PC-3 (cell line): ENCODE results near the gene GALNT10.

Source experiments
- CTCF ChIP-seq: fragments of 300-600 bp; sonication (generic); conservative IDR thresholded peaks from 2 replicates; pipeline ENCODE4 v1.5.1; 2017; ENCODE audit warnings: antibody characterized with exemption, low read depth, mild to moderate bottlenecking, low read length
- EZH2 ChIP-seq: fragments of 300-600 bp; sonication (generic); IDR thresholded peaks from one replicate; pipeline ENCODE4 v1.6.1; 2017; ENCODE audit warnings: antibody characterized with exemption, mild to moderate bottlenecking, low read length; ENCODE audit not compliant: unreplicated experiment
- EZH2phosphoT487 ChIP-seq: fragments of 300-600 bp; sonication (generic); IDR thresholded peaks from 2 replicates; pipeline ENCODE4 v1.6.1; 2018; ENCODE audit warnings: mild to moderate bottlenecking, antibody characterized with exemption, low read length, borderline replicate concordance

- TF ChIP-seq CTCF (no peak), EZH2 (no peak), EZH2phosphoT487 (no peak)
These were observed 85.9 kb downstream of the GALNT10 start for GRCh38 chr5:154276261-154276972.
